Ovary (tissue), 3 donors: ENCODE measurements around the gene SLC16A3.

Experiments
- EP300 ChIP-seq: sonication (generic); formaldehyde crosslinking; IDR thresholded peaks from one replicate; pipeline ENCODE4 v1.6.1; 2017; ENCODE audit warnings: antibody characterized with exemption
- POLR2A ChIP-seq: fragments of 450-650 bp; IDR thresholded peaks from one replicate; pipeline ENCODE4 v1.6.1; 2017; ENCODE audit warnings: antibody characterized with exemption, mild to moderate bottlenecking, moderate library complexity
- TF ChIP-seq, protein P1 (sequence below), 3 donors: fragments of 450-650 bp in 2 of 3; fragments of 200-600 bp in 1 of 3; IDR thresholded peaks; one replicate each; pipeline versions ENCODE4 v1.5.1 to v1.8.0; 2016 to 2022; ENCODE audit warnings: antibody characterized with exemption in 3 of 3, mild to moderate bottlenecking in 1 of 3
- donor health status: DM: no; HTN: no; CAD: no.

- TF ChIP-seq, protein P1, sequence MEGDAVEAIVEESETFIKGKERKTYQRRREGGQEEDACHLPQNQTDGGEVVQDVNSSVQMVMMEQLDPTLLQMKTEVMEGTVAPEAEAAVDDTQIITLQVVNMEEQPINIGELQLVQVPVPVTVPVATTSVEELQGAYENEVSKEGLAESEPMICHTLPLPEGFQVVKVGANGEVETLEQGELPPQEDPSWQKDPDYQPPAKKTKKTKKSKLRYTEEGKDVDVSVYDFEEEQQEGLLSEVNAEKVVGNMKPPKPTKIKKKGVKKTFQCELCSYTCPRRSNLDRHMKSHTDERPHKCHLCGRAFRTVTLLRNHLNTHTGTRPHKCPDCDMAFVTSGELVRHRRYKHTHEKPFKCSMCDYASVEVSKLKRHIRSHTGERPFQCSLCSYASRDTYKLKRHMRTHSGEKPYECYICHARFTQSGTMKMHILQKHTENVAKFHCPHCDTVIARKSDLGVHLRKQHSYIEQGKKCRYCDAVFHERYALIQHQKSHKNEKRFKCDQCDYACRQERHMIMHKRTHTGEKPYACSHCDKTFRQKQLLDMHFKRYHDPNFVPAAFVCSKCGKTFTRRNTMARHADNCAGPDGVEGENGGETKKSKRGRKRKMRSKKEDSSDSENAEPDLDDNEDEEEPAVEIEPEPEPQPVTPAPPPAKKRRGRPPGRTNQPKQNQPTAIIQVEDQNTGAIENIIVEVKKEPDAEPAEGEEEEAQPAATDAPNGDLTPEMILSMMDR (IDR thresholded peaks at IDR 0.05): peak in 2 of 3 donors; percentile 44 to 55
- TF ChIP-seq EP300: no peak
- peak; percentile 9 for TF ChIP-seq POLR2A
These were observed 16.3 kb upstream of the SLC16A3 start, which contains the start of gene CCDC57 for GRCh38 chr17:82212331-82213250.
